ENCODE measurements around the gene OXCT1. TPM values are rescaled to one million over a fixed set of nuclear protein-coding genes. Genes with fewer than 3 reads are reported as not detected.
"Not testable (repeated sequence)": the region's sequence is repeated elsewhere in the genome, so short reads cannot be mapped to it uniquely, and the experiment has no call there.

OXCT1 gene
- polyA plus RNA-seq, 12 donors, result 9.5 to 19.9 (median 14.2) TPM; not detected in 1

DNA sequence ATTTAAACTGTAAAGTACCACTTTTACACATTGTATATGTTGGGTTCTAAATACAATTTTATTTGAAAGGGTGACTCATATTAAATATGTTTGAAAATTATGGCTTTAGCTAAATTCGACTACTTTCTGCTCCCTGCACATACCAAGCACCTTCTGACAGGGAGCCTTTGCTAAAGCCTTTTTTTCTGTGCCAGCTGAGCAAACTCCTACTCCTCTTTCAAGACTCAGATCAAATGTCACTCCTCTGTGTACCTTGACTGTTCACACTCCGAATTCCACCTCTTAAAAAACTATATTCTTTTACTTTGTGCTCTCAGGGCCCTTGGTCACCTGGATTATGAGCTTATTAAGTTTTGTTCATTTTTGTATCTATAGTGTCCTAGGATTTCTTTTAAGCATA, 6.5 kb upstream of the OXCT1 start:
- DNase-seq, result no peak

DNA sequence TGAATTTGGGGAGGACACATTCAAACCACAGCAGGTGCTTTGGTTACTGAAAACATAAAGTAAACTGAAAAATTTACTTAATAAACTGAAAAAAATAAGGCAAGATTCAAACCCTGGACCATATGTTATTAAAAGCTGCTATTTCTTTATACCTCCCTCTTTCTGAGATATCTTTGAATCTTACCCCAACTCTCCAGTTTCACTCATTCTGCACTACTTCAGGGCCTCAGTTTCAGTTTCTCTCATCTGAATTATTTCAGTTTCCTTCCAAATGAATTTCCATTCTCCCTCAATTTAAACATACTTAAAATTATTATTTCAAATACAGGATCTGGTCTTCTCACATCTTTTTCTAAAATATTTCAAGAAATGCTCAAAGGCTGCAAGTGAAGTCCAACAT, 4.9 kb upstream of the OXCT1 start:
- no peak for DNase-seq

DNA sequence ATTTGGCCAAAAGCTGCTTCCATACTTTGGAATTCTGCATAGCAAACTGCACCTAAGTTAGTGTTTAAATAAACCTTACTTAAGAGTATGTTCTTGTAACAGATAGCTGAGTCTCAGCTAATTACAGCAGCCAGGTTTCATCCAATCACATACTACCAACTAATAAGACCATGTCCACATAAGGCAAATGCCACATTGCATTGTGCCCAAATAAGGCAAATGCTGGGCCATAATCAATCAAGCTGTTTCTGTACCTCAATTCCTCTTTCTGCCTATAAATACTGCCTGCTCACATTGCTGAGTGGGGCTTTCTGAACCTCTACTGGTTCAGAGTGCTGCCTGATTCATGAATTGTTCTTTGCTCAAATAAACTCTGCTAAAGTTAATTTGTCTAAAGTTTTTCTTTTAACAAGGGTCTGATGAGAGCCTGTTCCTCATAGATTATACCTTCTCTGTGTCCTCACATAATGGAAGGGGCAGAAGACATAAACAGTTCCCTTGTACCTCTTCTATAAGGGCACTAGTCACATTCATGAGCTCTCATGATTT, 4.4 kb upstream of the OXCT1 start:
- DNase-seq, result no peak

DNA sequence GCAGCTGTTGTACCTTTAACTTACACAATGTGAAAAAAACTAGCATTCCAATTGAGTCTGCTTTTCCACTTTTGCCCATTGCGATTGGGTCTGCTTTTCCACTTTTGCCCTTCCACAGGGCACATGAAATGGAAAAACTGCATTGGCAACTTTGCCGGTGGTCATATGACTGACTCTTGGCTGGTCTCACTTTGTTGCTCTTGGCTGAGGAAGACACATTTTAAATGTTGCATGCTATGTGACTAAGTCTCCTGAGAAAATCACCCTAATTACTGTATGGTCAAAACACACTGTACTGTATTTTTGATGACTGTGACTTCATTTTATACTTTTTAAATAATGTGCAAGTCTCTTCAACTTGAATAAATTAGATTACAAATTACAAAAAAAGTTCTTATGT, 1.6 kb upstream of the OXCT1 start:
- DNase-seq, result peak; percentile 76

DNA sequence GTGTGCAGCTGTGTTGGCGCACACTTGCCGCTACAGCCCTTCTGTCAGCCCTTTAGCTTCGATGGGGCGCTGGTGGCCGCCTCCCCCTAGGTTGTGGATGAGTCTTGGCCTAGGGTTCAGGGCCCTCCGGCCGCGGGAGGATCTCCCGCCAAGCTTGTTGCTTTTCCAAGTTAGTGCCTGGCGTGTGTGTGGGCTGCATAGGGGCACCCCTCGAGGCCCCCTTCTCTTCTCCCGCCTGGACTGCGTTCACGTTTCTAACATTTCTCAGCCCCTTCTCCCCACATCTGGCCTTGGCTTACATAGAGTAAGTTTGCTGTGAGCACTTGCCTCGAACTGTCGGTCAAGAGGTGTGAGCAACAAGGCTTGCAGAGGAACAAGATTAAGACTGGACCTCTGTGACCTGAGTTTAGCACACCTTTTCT, 413 bp upstream of the OXCT1 start:
- DNase-seq, result no peak

DNA sequence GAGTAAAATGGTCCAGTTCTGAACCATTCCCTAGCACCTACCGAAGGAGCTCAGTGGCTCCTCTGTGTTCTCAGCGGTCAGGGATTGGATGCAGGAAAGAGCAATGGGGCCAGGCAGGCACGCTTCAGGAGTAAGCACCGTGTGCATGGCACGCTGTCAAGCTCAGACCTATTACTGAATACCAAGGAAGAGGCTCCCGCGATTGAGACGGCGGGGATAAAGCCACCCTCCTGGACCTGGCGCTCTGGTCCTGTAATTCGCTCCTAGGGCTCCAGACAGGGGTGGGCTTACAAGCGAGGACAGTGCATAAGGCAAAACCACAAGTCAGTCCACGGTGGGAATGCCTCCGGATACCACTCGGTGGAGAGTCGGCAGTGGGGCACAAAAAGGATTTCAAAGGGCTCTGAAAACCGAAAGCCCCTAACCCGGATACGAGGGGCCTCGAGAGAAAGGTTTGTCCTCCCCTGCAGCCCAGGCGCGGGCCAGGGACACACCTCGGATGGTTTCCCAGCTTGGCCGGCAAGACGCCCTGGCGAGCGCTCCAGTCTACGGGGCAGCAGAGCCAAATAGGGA, 988 bp downstream of the OXCT1 start:
- DNase-seq, result peak; percentile 41

DNA sequence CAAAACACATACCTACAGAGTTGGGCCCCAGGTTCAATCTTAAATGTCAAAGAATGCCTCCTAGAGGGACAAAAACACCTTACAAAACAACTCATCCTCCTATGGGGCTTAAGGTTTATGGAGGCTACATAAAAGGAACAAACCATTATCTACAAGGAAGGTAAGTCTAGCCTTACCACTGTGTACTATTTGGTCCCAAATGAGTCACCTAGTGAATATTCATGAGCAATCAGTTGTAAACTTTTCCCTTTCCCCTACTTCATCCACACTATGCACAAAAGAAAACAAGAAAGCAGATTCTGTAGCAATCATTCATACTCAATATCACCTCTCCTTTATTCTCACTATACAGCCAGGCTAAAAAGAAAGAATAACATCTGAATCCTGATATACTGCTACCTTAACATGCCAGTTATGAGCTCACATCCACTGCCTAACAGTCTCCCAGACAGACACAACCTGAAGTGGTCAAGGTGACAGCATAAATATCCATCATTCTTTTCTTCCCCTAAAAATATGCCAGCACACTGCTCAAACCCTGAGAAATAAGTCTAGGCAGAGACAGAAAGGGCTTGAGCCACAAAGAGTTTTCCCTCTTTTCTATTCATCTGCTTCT, 6.2 kb downstream of the OXCT1 start:
- DNase-seq, result no peak

DNA sequence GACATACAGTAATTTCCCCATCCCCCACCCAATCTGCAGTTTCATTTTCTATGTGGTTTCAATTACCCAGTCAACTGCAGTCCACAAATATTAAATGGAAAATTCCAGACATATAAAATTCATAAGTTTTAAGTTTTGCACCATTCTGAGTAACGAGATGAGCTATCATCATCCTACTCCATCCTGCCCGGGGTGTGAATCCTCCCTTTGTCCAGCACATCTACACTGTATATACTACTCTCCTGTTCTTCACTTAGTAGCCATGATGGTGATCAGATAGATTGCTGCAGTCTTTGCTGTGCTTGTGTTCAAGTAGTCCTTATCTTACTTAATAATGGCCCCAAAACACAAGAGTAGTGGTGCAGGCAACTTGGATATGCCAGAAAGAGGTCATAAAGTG, 11.3 kb downstream of the OXCT1 start:
- no peak for DNase-seq

DNA sequence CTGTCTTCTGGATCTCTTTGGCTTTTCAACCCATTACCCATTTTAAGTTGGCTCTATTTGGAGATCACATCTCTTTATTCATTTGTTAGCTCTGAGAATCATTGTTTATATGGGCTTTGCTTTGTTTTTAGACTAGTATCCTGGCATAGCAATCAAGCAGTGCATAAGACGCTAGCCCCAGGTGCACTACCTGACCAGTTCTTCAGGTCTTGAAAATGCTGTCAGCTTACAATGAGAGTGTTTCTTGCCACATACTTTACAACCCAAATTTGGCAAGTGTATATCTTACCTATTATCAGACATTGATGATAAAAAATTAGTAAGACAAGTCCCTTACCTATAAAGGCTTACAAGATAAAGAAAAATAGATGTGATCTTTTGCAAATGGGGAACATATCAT, 12.2 kb downstream of the OXCT1 start:
- DNase-seq, result no peak

DNA sequence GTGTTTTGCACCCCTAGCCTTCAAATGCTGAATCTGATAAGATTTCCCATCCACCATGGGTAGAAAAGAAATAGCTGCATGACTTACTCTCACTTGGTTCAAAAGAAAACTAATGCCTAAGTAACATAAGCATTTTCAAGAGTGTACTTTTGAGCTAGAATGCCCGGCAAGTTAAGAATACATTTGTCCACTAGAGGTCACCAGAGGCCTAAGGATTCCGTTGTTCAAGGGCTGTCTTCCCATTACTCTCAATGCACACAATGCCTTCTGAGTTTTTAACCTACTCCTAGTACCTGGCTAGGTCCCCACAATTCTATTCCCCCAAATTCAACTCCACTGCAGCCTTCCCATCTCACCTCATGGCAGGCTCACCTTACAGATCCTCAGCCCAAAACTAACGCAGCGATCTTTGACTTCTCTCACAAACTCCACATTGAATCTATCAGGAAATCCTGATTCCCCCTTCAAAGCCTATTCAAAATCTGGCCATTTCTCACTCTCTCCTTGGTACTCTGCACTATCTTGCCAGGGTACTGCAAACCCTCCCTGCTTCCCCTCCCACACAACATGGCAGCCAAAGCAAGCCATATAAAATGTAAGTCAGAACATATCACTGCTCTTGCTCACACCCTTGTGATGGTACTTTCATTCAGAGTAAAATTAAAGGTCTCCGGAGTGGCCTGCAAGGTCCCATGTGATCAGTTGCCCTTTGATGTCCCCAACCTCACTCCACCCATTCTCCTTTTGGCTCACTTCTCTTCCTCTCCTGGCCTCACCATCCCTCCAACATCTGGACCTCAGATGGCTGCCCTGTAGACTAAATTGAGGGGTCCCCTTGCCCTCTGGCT, 13.4 kb downstream of the OXCT1 start:
- peak; percentile 83 for DNase-seq

DNA sequence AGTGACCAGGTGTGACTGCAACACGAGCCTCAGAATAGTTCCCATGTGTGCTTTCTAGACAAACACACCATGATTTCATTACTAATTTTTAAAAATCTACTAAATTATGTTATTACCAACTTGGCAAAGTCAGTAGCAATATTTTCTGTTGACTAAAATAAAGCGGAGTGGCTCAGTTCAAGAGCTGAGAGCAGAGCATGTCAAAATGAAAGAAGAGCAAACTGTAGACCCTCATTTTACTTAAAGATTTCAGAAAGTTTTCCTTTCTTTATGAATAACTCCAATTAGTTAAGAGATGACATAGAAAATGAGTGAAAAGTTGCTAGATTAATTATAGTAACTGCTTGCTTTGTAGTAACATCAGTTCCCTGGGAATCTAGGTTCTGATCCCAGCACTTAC, 17.9 kb downstream of the OXCT1 start:
- no peak for DNase-seq

DNA sequence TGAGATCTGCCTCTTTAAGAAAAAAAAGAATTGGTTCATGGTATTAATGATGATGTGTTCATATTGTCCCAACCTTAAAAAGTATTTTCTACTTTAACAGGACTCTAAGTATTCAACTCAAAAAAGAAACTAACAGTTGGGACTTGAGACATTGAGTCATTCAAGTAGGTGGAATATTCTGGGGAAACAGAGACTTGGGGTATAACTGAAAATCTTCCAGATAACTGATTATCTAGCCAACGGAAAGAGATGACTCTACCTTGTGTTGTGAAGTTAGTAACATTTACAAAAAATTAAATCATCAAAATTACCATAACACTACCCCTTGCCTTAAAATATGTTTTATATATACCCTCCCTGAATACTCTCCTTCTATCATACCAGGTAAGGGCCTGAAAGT, 19.1 kb downstream of the OXCT1 start:
- DNase-seq, result no peak

DNA sequence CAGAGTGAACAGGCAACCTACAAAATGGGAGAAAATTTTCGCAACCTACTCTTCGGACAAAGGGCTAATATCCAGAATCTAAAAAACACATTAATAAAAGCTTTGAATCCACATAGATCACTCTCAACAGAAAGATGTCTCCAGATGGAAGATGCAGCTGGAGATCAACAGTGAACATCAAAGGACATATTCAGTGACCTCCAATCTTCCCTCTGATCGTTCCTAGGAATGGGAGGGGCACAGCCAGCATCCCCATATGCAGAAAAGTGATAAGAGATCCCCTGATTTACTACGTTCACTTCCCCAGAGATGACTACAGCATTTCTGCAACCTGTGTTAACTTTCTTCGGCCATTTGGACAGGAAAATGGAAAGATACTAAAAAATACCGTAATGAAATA, 21.2 kb downstream of the OXCT1 start:
- DNase-seq, result no peak

DNA sequence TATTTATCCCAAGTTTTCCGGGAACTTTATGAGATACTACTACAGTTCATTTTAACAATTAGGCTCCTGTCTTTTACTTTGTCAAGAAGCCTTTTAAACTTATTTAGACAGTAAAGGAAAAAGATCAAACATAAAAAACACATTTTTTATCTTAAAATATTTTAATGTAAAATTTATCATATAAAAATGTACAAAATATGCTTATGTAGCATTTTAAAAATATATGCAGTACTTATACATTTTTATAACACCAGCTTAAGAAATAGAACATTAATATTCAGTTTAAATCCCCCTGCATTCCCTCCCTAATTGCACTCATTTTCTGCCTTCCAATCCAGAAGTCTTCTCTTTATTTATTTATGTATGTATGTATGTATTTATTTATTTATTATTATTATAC, 24.5 kb downstream of the OXCT1 start:
- DNase-seq, result not testable (repeated sequence)

DNA sequence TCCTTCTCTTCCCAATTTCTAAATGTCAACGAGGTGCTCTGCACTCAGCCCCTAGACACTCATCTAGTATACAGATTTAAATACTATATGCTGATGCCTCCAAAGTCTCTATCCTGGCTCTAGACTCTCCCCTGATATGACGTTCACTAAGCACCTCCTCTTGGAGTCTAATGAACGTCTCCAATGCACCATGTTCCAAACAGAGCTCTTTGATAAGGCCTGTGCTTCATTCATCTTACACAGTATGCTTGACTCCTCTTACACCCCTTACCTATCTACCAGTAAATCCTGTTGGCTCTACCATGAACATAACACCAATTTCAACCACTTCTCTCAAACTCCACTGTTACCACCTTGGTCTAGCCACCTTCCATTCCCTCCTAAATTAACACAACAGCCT, 25.7 kb downstream of the OXCT1 start:
- DNase-seq, result no peak

DNA sequence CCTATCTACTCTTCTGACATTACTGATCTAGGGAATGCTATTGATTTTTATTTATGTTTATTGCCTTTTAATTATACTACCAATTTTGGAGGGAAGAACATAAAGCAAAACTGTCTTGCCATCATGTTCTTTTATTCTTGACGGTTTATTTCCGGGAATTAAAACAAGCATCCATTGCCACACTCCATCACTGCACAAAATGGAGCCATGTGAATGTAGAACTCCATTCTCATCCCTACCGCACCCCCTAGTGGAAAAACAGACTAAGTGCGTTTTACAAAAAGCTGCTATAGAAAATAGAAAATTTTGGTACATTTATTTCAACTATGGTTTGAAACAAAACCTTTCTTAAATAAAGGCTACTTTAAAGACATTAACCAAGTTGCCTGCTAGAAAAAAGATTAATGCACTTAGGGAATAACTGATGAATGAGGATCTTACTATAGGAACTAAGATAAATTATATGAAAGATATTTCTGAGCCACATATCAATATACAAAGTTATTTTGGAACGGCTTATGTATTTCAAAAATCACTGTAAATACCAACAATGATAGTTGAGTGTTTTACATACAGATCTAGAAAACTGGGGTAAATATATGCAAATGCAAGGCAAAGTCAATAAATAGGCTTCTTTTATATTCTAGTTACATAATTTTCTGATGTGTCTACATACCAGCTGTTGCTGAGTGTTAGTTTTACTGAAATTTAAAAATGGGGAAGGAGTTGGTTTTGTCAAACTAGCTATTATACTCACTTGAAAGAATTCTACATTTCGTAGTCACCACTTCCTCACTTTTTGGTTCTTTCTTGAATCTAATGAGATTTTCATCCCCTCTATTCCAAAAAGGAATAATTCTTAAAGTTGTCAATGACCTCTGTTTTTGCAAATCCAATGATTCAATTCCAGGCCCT, 26.5 kb downstream of the OXCT1 start:
- peak; percentile 53 for DNase-seq

DNA sequence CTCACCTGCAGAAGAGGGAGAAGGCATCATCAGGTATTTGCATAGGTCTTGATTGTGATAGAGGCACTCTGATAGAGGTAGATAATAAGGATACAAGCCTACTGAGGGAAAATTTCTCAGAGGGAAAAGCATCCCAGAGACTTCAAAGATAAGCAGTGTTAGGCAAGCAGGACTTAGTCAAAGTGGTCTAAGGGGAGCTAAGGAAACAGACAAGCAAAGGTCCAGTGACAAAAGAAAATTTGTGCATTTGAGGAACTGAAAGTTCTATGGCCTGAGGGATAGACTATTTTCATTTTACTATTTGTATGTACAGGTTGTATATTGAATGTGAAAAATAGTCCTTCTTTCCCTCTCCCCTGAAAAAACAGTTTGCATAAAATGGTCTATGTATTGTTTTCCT, 27.4 kb downstream of the OXCT1 start:
- DNase-seq, result no peak

DNA sequence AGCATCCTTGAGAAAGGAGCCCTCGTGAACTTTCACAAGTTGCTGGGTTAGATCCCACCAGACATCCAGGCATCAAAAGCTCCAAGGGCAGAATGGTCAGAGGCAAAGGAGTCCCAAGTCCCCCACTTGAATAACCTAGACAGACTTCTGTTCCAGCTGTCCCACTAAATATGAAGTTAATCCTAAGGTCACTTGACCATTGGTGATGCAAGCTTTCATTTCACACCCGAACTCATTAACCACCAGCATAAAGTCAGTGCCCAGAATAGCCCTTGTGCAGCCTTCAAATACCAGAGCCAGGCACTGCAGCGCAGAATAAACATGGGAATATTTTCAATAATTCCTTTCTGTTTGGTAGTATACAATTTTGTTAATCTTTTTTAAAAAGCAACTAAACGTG, 28.9 kb downstream of the OXCT1 start:
- no peak for DNase-seq

DNA sequence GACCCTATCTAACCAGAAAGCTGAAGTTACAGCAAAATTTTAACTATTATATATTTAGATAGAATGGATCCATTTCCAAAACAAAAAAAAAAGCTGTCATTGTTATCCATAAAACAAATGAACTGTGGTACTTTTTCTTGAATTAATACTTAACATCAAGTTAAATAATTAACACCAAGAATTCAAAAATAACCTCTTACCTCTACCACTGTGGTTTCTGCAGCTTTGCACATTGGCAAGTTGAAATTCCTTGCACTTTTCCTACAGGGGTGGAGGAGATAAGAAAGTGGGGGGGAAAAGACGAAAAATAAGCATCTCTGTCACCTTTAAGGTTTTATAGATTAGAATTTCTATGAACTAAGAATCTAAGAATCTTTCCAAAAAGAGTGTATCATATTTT, 30.0 kb downstream of the OXCT1 start:
- no peak for DNase-seq

DNA sequence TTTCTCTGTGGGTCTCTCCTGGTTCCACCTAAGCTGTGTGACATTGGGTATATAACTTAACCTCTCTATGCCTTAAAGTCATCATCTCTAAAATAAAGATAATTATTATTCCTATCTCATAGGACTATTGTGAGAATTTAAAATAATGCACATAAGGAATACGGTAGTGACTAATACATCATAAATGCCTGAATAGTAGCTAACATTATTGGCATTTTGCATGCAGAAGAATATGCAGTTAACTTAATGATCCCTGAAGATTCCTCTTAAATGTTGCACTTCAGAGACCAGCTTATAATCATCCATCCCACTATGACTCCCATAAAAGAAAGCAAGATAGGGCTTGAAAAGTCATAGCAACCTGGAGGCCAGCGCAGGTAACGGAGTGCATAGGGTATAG, 32.4 kb downstream of the OXCT1 start:
- DNase-seq, result no peak

DNA sequence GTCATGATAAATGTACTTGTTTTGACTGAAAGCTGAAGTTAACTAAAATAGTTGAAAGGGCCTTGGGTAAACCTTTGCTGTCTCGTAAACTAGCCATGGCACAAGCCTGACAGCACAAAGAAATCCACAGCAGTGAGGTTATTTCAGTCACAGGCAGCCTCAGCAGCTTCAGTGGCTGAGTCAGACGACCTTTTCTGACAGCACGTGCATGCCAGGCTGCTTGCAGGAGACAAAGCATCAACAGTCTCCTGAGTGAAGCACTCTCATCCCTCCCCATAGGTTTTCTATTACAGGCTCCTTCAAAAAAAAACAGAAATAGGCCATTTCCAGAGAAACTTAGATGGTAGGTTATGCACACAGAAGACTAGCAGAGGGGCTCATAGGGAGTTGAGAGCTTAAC, 34.6 kb downstream of the OXCT1 start:
- DNase-seq, result peak; percentile 7

DNA sequence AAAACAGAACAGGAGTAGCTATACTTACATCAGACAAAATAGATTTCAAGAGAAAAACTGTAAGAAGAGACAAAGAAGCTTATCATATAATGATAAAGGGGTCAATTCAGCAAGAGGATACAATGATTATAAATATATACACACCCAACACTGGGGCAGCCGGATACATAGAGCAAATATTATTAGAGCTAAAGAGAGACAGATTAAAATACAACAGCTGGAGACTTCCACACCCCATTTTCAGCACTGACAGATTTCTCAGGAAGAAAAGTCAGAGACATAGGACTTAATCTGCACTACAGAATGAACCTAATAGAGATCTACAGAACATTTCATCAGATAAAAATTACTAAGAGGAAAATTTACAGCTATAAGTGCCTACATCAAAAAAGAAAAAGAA, 35.7 kb downstream of the OXCT1 start:
- DNase-seq, result no peak
